Stimulated activated naive B cell treated with anti-CD40 and anti-IgM and Interleukin-4, amounts not matched to agents 10 μg/mL and 1 μg/mL and 100 μg/mL, for 72 hours (primary cell): ENCODE measurements around the gene METTL25.

Source experiments
- ATAC-seq, 2 donors: fragments of 150-1000 bp; cut with Tn5 transposase; replicated peaks; 2 replicates each; pipeline ENCODE4 v1.10.0; 2021; ENCODE audit warnings: moderate library complexity in 1 of 2
- DNase-seq: peaks from one replicate; pipeline ENCODE4 v3.0.0; 2021
- H3K27ac Mint-ChIP-seq: one replicate; pipeline ENCODE4 v1.8.0; 2022; ENCODE audit warnings: mild to moderate bottlenecking, mixed read lengths
- H3K27me3 Mint-ChIP-seq, 2 donors: one replicate each; pipeline ENCODE4 v1.8.0; 2022; ENCODE audit warnings: mixed read lengths in 2 of 2
- H3K36me3 Mint-ChIP-seq, 2 donors: one replicate each; pipeline ENCODE4 v1.8.0; 2022; ENCODE audit warnings: mixed read lengths in 2 of 2, mild to moderate bottlenecking in 1 of 2
- H3K4me1 Mint-ChIP-seq, 2 donors: one replicate each; pipeline ENCODE4 v1.8.0; 2022; ENCODE audit warnings: mixed read lengths in 2 of 2, mild to moderate bottlenecking in 1 of 2
- H3K4me3 Mint-ChIP-seq, 2 donors: one replicate each; pipeline ENCODE4 v1.8.0; 2022; ENCODE audit warnings: mild to moderate bottlenecking in 2 of 2, mixed read lengths in 2 of 2, moderate library complexity in 1 of 2
- H3K9me3 Mint-ChIP-seq, 2 donors: one replicate each; pipeline ENCODE4 v1.8.0; 2022; ENCODE audit warnings: mixed read lengths in 2 of 2, mild to moderate bottlenecking in 1 of 2

Gene METTL25

DNA sequence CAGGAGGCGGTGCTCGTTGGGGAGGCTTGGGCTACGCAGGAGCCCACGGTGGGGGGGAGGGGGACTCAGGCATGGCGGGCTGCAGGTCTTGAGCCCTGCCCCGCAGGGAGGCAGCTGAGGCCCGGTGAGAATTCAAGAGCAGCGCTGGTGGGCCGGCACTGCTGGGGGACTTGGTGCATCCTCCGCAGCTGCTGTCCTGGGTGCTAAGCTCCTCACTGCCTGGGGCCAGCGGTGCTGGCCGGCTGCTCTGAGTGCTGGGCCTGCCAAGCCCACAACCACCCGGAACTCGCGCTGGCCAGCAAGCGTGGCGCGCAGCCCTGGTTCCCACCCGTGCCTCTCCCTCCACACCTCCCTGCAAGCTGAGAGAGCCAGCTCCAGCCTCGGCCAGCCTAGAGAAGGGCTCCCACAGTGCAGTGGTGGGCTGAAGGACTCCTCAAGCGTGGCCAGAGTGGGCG lies 3.2 kb downstream of the METTL25 start:
- no peak for DNase-seq
- H3K9me3 Mint-ChIP-seq = no peaks in the 10 kb centered on the region
- no peak overlapping the region for H3K4me3 Mint-ChIP-seq
- no peak for ATAC-seq
- no peak overlapping the region for H3K27ac Mint-ChIP-seq
- peaks cover 9 to 14% of the 10 kb centered on the region in 2 donors for H3K4me1 Mint-ChIP-seq
- H3K36me3 Mint-ChIP-seq = peaks cover 17 to 18% of the 10 kb centered on the region in 2 donors
- H3K27me3 Mint-ChIP-seq = no peaks in the 10 kb centered on the region

DNA sequence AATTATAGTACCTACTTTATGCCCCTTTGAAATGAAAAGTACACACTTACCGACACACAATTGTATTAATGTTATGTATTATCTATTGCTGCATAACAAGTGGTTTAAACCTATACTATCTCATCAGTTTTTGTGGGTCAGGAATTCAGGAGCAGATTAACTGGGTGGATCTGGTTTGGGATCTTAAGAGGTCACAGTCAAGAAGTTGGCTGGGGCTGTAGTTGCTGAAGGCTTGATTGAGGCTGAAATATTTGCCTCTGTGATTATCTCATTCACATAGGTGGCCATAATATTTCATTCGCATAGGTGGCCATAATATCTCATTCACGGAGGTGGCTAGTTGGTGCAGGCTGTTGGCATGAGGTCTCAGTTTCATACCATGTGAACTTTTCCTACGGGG lies 5.7 kb downstream of the METTL25 start:
- no peaks in the 10 kb centered on the region for H3K9me3 Mint-ChIP-seq
- peaks cover 13 to 15% of the 10 kb centered on the region in 2 donors for H3K36me3 Mint-ChIP-seq
- no peaks in the 10 kb centered on the region for H3K27me3 Mint-ChIP-seq
- H3K4me1 Mint-ChIP-seq = peaks cover 5 to 11% of the 10 kb centered on the region in 2 donors
- H3K27ac Mint-ChIP-seq = no peak overlapping the region
- ATAC-seq (no peak), DNase-seq (no peak)
- no peak overlapping the region for H3K4me3 Mint-ChIP-seq

DNA sequence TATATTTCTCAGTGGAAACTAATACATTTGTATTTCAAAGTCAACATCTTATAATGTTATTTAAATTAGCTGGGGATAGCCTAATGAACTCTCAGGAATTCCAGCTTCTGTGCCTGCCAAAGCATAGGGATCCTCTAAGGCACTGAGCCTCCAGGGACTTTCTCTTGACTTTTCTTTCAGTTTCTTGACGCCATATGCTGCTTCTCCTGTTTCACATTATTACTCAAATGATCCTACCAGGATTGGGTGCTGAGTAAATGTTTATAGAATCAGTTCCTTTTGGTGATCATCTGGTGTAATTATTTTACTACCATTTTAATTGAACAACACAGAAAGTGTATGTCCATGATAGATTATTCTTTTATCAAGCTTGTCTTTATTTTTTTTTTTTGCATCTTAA lies 7.9 kb downstream of the METTL25 start:
- Mint-ChIP-seq H3K4me3 (no peak overlapping the region), H3K27ac (no peak overlapping the region), H3K4me1 (peaks cover 0 to 8% of the 10 kb centered on the region in 2 donors), H3K9me3 (peaks cover 0 to 5% of the 10 kb centered on the region in 2 donors), H3K27me3 (no peaks in the 10 kb centered on the region), H3K36me3 (peaks cover 17 to 21% of the 10 kb centered on the region in 2 donors)
- DNase-seq (no peak), ATAC-seq (no peak)

DNA sequence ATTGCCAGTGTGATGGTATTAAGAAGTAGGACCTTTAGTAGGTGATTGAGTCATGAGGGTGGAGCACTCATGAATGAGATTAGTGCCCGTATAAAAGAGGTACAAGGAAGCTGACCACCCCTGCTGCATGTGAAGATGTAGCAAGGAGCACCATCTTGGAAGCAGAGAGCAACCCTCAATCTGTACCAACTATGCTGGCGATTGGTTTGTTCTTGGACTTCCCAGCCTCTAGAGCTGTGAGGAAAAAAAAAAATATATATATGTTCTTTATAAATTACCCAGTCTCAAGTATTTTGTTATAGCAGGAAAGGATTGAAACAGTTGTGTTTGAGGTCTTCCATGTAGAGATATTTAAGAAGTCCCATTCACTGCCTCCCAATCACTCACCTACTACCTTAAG lies 16.9 kb downstream of the METTL25 start:
- Mint-ChIP-seq H3K36me3 (peaks cover 32 to 46% of the 10 kb centered on the region in 2 donors), H3K27me3 (no peaks in the 10 kb centered on the region), H3K4me1 (peaks cover 4 to 6% of the 10 kb centered on the region in 2 donors), H3K9me3 (peaks cover 6 to 11% of the 10 kb centered on the region in 2 donors), H3K27ac (no peak overlapping the region), H3K4me3 (no peak overlapping the region)
- no peak for DNase-seq
- no peak for ATAC-seq

DNA sequence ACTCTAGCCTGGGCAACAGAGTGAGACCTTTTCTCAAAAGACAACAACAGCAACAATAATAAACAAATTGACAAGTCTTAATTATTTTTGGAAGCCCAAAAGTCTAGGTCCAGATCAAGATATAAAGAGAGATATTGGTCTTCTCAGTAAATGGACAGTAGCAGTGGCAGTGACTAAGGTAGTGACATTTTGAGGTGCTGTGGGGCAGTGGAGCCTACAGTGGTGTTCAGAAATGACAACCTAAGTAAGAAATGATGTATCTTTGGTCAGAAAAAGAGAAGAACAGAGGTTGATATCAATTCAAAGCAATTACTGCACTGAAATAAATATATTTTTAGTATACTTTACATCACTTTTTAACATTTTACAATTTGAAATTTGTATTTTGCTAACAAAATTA lies 20.7 kb downstream of the METTL25 start:
- Mint-ChIP-seq H3K27ac (no peak overlapping the region), H3K4me1 (peaks cover 4 to 6% of the 10 kb centered on the region in 2 donors), H3K9me3 (peaks cover 4 to 7% of the 10 kb centered on the region in 2 donors), H3K36me3 (peaks cover 16 to 18% of the 10 kb centered on the region in 2 donors), H3K4me3 (no peak overlapping the region), H3K27me3 (no peaks in the 10 kb centered on the region)
- DNase-seq = no peak
- ATAC-seq = peak; percentile 74 to 76

DNA sequence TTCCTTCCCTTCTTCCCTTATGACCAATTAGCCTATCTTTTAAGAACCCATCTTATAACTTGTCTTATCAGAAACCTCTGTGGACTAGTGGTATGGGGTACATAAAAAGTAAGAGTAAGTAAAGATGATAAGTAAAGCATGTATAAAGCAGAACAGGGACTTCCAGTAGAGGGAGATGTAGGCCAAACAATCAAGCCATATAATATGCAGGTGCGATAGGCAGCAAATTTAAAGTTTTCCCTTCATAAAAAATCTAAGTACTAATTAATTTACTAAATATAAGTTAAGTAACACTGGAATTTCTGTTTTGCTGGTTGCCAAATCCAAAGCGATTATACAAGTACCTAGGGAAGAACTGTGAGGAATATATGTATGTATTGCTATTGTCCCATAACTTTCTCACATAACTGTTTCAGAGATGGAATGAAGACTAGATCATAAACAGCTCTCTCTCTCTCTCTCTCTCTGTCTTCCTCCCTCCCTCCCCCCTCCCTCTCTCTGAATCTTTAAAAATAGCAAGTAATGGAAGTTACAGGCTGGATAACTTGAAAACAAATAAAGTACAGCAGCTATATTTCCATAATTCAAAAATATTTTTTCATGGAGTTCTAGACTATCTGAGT lies 25.7 kb downstream of the METTL25 start:
- Mint-ChIP-seq H3K36me3 (peaks cover 5 to 6% of the 10 kb centered on the region in 2 donors), H3K9me3 (peaks cover 0 to 2% of the 10 kb centered on the region in 2 donors), H3K27ac (no peak overlapping the region), H3K4me3 (no peak overlapping the region), H3K4me1 (peaks cover 0 to 2% of the 10 kb centered on the region in 2 donors), H3K27me3 (no peaks in the 10 kb centered on the region)
- ATAC-seq (no peak), DNase-seq (no peak)

DNA sequence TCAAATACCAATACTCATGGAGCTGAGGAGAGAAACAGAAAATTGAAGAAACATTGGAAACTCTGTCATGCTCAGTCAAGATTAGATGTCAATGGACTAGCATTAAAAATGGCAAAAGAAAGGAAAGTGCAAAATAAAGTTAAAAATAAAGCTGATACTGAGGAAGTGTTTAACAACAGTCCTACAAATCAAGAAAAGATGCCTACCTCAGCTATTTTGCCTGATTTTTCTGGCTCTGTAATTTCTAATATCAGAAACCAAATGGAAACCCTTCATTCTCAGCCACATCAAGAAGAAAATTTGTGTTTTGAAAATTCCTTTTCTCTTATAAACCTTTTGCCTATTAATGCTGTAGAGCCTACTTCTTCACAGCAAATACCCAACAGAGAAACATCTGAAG lies 40.5 kb downstream of the METTL25 start:
- Mint-ChIP-seq H3K27ac (no peak overlapping the region), H3K4me3 (no peak overlapping the region), H3K36me3 (peaks cover 12 to 13% of the 10 kb centered on the region in 2 donors), H3K27me3 (no peaks in the 10 kb centered on the region), H3K9me3 (no peaks in the 10 kb centered on the region), H3K4me1 (no peaks in the 10 kb centered on the region)
- no peak for DNase-seq
- ATAC-seq = no peak

DNA sequence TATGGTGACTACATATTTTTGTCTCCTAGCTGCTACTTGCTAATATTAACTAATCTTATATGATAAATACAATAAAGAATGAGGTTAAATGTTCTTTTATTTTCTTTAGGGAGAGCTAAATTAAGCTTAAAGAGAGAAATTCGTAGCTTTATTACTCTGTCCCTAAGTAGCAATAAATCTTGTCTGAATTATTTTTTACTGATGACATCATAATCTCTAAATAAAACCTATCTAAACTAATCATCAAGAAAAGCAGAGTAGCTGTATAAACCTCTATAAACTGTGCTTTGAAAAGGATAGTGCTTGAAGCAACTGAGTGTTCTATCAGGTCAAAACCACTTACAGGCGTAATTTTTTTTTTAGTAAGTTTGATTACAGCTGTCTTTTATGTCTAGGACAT lies 42.5 kb downstream of the METTL25 start:
- ATAC-seq (no peak), DNase-seq (no peak)
- Mint-ChIP-seq H3K9me3 (peaks cover 0 to 2% of the 10 kb centered on the region in 2 donors), H3K27ac (no peak overlapping the region), H3K36me3 (peaks cover 5 to 10% of the 10 kb centered on the region in 2 donors), H3K27me3 (no peaks in the 10 kb centered on the region), H3K4me1 (no peaks in the 10 kb centered on the region), H3K4me3 (no peak overlapping the region)

DNA sequence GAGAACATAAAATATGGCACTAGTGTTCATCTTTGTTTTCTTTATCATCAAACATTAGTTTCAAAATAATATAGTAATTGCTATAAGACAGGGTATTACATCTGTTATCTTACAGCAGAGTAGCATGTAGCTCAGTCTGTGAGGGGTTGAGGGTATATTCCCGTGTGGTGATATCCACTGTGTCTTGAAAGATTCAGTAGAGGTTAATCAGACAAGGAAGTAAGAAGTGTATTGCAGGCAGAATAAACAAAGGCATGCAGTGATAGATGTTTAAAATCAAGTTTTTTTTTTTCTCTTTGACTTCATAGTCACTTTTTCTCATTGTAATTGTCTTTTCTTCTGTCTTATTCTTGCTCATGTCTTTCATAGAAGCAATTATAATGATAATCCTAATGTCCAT lies 48.3 kb downstream of the METTL25 start:
- Mint-ChIP-seq H3K36me3 (peaks cover 13 to 22% of the 10 kb centered on the region in 2 donors), H3K4me3 (no peak overlapping the region), H3K9me3 (peaks cover 0 to 2% of the 10 kb centered on the region in 2 donors), H3K27ac (no peak overlapping the region), H3K27me3 (no peaks in the 10 kb centered on the region), H3K4me1 (no peaks in the 10 kb centered on the region)
- ATAC-seq (no peak), DNase-seq (no peak)

DNA sequence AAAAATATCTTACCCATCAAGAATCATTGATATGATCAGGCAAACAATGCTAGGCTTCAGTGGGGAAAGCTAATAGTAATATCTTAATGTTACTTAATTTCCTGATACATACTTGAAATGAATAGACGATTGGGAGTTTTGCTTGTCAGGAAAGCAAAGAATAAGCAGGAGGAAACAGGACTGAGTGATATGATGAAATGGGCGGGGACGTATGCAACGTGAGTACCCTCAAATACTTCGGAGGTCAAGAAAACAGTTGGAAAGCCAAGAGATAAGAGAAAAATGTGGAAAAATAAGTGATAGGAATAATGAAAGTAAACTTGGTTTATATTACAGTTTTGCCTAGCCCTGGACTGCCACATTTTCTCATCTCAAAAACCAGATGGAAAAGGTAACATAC lies 49.2 kb downstream of the METTL25 start:
- Mint-ChIP-seq H3K27ac (no peak overlapping the region), H3K4me1 (no peaks in the 10 kb centered on the region), H3K36me3 (peaks cover 13 to 22% of the 10 kb centered on the region in 2 donors), H3K4me3 (no peak overlapping the region), H3K27me3 (no peaks in the 10 kb centered on the region), H3K9me3 (peaks cover 0 to 2% of the 10 kb centered on the region in 2 donors)
- no peak for DNase-seq
- ATAC-seq = no peak

DNA sequence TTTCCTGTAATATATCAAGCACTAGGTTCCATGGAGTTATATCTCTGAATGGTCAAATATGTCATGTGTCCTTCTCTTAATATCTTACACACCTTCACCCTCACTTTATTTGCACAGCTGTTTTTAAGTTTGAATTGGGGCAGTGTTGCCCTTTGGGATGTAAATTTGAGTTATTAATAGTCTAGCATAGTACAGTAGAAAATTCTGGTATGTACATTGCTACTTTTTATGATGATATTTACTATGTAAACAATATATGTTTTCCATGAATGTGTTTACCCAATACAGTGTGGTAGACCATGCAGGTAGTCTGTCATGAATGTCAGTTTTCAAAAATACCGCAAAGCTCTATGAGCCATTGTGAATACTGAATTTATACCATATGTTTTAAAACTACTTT lies 50.5 kb downstream of the METTL25 start:
- Mint-ChIP-seq H3K9me3 (peaks cover 0 to 2% of the 10 kb centered on the region in 2 donors), H3K4me1 (no peaks in the 10 kb centered on the region), H3K27ac (no peak overlapping the region), H3K27me3 (no peaks in the 10 kb centered on the region), H3K4me3 (no peak overlapping the region), H3K36me3 (peaks cover 11 to 22% of the 10 kb centered on the region in 2 donors)
- DNase-seq (no peak), ATAC-seq (no peak)

DNA sequence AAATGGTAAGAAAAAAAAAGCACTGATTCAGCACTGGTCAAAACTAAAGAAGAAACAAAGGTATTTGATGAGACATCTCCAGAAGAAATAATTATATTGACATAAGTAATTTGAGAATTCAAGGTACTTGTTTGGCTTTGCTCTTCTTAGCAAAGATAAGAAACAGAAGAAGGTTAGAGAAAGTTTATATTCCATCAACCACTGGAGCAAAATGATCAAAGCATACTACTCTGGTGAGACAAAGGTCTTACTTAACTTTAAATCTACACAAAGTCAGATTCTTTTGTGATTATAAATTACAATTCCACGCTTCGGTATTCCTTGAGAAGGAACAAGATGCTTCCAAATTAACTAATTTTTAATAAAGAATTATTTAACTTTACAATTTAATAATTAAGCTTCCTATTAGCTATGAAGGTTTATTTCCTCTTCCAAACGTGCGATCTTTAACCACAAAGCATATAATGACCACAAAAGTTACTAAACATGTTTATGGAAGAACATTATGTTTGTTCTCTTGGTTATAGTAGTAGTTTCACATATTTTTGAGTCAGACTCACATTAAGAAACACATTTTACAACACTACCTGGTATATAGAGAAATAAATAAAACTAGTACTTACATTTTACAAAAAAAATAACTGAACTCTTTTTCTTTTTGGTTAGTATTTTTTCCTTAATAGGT lies 53.4 kb downstream of the METTL25 start:
- no peak for DNase-seq
- Mint-ChIP-seq H3K36me3 (peaks cover 8 to 14% of the 10 kb centered on the region in 2 donors), H3K27me3 (no peaks in the 10 kb centered on the region), H3K27ac (no peak overlapping the region), H3K9me3 (no peaks in the 10 kb centered on the region), H3K4me1 (no peaks in the 10 kb centered on the region), H3K4me3 (no peak overlapping the region)
- no peak for ATAC-seq

DNA sequence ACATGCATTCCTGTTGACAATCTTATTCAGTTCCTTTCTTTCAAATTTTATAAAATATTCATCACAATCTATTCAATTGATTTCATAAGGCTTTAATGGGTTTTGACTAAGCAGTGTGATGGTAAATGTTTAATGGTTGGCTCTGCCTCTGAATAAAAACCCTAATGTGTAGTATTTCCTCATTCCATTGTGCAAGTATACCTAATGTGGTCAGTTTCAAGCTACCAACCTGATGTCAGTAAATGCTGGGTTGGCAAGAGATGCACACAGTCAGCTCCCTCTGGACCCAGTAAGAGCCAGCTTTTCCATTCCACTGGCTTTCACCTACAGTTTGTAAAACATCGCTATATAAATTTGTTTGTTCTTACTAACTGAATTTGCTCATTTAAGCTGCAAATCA lies 53.9 kb downstream of the METTL25 start:
- no peak overlapping the region for H3K4me3 Mint-ChIP-seq
- peaks cover 7 to 12% of the 10 kb centered on the region in 2 donors for H3K36me3 Mint-ChIP-seq
- H3K27me3 Mint-ChIP-seq = no peaks in the 10 kb centered on the region
- no peak overlapping the region for H3K27ac Mint-ChIP-seq
- DNase-seq (no peak), ATAC-seq (no peak)
- no peaks in the 10 kb centered on the region for H3K4me1 Mint-ChIP-seq
- H3K9me3 Mint-ChIP-seq = no peaks in the 10 kb centered on the region

DNA sequence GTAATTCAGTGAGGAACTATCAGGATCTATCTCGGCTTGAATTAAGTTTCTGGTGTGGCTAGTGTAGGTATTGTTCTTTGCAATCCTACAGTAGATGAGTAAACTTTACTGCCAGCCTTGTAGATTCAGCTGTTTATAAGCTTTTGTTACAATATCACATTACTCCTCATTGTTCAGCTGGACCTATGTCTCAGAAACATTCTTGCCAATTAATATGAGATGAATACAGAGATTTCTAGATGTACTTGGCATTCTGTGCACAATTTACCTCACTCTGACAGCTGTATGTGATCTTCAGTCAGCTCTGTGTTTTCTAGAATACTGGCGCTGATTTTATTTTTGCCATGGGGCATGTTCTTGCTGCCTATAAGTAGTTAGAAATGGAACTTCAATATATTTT lies 55.7 kb downstream of the METTL25 start:
- ATAC-seq (no peak), DNase-seq (no peak)
- H3K4me3 Mint-ChIP-seq = no peak overlapping the region
- no peak overlapping the region for H3K27ac Mint-ChIP-seq
- peaks cover 5 to 6% of the 10 kb centered on the region in 2 donors for H3K9me3 Mint-ChIP-seq
- H3K27me3 Mint-ChIP-seq = no peaks in the 10 kb centered on the region
- H3K4me1 Mint-ChIP-seq = no peaks in the 10 kb centered on the region
- peaks cover 14 to 15% of the 10 kb centered on the region in 2 donors for H3K36me3 Mint-ChIP-seq

DNA sequence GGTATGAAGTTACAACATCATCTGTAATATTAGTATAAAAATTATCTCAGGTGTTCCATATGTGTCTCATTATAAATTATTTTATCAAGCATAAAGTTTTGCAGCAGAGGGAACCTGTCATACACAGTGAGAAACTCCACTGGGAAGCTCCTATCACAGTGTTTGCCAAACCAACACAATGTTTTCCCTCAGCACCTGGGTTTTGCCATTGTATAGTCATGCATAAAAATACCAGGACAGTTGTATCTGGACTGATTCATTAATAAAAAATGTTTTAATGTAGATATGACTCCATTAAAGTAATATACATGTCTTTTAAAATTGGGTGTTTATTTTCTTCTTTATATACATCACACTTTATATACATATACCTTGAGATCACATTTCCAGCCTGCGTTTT lies 56.6 kb downstream of the METTL25 start:
- no peak overlapping the region for H3K4me3 Mint-ChIP-seq
- DNase-seq (no peak), ATAC-seq (no peak)
- H3K27me3 Mint-ChIP-seq = no peaks in the 10 kb centered on the region
- H3K9me3 Mint-ChIP-seq = peaks cover 5 to 6% of the 10 kb centered on the region in 2 donors
- peaks cover 14 to 20% of the 10 kb centered on the region in 2 donors for H3K36me3 Mint-ChIP-seq
- H3K27ac Mint-ChIP-seq = no peak overlapping the region
- no peaks in the 10 kb centered on the region for H3K4me1 Mint-ChIP-seq
